Body of pancreas (tissue), 4 donors: ENCODE measurements around the gene ANXA5. TPM values are rescaled to one million over a fixed set of nuclear protein-coding genes. Genes with fewer than 3 reads are reported as not detected.

Experiments used
- ATAC-seq: fragments of 150-250 bp; one replicate; pipeline ENCODE4 v1.9.1; 2016
- DNase-seq, 4 donors: peaks; one replicate each; pipeline ENCODE4 v3.0.0-alpha.2; 2019
- H3K27ac ChIP-seq, 4 donors: fragments of 200-600 bp; sonication (generic); 1 replicate in 3 of 4; 2 replicates in 1 of 4; pipeline versions ENCODE4 v1.5.1 to v1.6.1; 2016 to 2019; ENCODE audit warnings: mild to moderate bottlenecking in 1 of 4, mixed read lengths in 1 of 4, moderate library complexity in 1 of 4
- H3K27me3 ChIP-seq, 2 donors: fragments of 200-600 bp; sonication (generic); one replicate each; pipeline ENCODE4 v1.6.0; 2016; ENCODE audit warnings: mild to moderate bottlenecking in 1 of 2
- H3K36me3 ChIP-seq, 2 donors: fragments of 200-600 bp; sonication (generic); replicated peaks in 1 of 2; 2 replicates each; pipeline ENCODE4 v1.5.1; 2016; ENCODE audit warnings: low read depth in 2 of 2; ENCODE audit not compliant: insufficient read depth in 1 of 2
- H3K4me1 ChIP-seq: fragments of 200-600 bp; sonication (generic); one replicate; pipeline ENCODE4 v1.6.0; 2016
- H3K4me3 ChIP-seq, 2 donors: fragments of 200-600 bp; sonication (generic); 1 replicate in 1 of 2; 2 replicates in 1 of 2; pipeline ENCODE4 v1.5.1; 2016 to 2019
- H3K9me3 ChIP-seq, 3 donors: fragments of 200-600 bp; sonication (generic); 1 replicate in 2 of 3; 2 replicates in 1 of 3; pipeline ENCODE4 v1.5.1; 2016
- CTCF ChIP-seq, 7 experiments: fragments of 450-650 bp in 4 of 7; fragments of 200-600 bp in 3 of 7; sonication (generic) in 3 of 7; IDR thresholded peaks; one replicate each; pipeline ENCODE4 v1.5.1; 2016 to 2019; ENCODE audit warnings: antibody characterized with exemption in 7 of 7
- POLR2A ChIP-seq, 3 donors: fragments of 450-650 bp; IDR thresholded peaks; one replicate each; pipeline ENCODE4 v1.6.1; 2016; ENCODE audit warnings: antibody characterized with exemption in 3 of 3, mild to moderate bottlenecking in 2 of 3
- WGBS, 2 donors: methylation state at CpG; one replicate each; pipeline ENCODE4 v1.1.5; 2017; 5-methylcytosine and 5-hydroxymethylcytosine counted together
- intact Hi-C: fragments of 100-400 bp; cut with DNase I; formaldehyde crosslinking; loops from one replicate; pipeline ENCODE4 v1.15.1; 2023
- total RNA-seq, 2 donors: library from RNA; depleted of rRNA; stranded (reverse); fragments of >200 nt; gene quantifications; one replicate each; pipeline ENCODE4 v1.1.0, GENCODE V29; 2016

ANXA5 gene
- total RNA-seq, 2 donors from 2014 or later: 126 to 180 TPM

GRCh38 chr4:121633653-121634052, 63.1 kb downstream of the ANXA5 start:
- Histone ChIP-seq H3K4me1 (no peaks in the 10 kb centered on the region), H3K36me3 (no peaks in the 10 kb centered on the region), H3K9me3 (no peaks in the 10 kb centered on the region), H3K27me3 (no peaks in the 10 kb centered on the region), H3K27ac (no peak overlapping the region), H3K4me3 (no peak overlapping the region)
- ATAC-seq (no peak), DNase-seq (no peak)
- intact Hi-C loops: no loop called here
- no peak for TF ChIP-seq CTCF (IDR thresholded peaks at IDR 0.05)
- no peak for TF ChIP-seq POLR2A (IDR thresholded peaks at IDR 0.05)
- WGBS, 2 donors: 62 to 69% methylated on average over 4 of the region's 4 CpGs

GRCh38 chr4:121632636-121633035, 64.1 kb downstream of the ANXA5 start:
- Histone ChIP-seq H3K9me3 (no peaks in the 10 kb centered on the region), H3K27me3 (no peaks in the 10 kb centered on the region), H3K4me3 (no peak overlapping the region), H3K4me1 (no peaks in the 10 kb centered on the region), H3K36me3 (no peaks in the 10 kb centered on the region), H3K27ac (no peak overlapping the region)
- WGBS, 2 donors: 85 to 89% methylated on average over 9 of the region's 9 CpGs
- intact Hi-C loops: no loop called here
- DNase-seq (no peak), ATAC-seq (no peak)
- TF ChIP-seq POLR2A (IDR thresholded peaks at IDR 0.05) (no peak), CTCF (IDR thresholded peaks at IDR 0.05) (no peak)

Other genes starting within 250 kb of the ANXA5 start
- gene SMIM43, start 68.2 kb upstream of the ANXA5 start, total RNA-seq: not detected
- gene EXOSC9, start 104.3 kb upstream of the ANXA5 start, total RNA-seq: 10 to 100 TPM; 10.6 to 14.2 TPM
- under 1 TPM; 0.33 to 0.52 TPM for gene CCNA2, start 126.9 kb upstream of the ANXA5 start, total RNA-seq
- 10 to 100 TPM in 1 of 2 donors, 1 to 10 TPM in 1; 3.6 to 13.0 TPM for gene BBS7, start 173.5 kb upstream of the ANXA5 start, total RNA-seq